GM21423 (cell line): Measurements from ENCODE around the gene TSPAN13.
"Not testable (repeated sequence)": the region's sequence is repeated elsewhere in the genome, so short reads cannot be mapped to it uniquely, and the experiment has no call there.

Experiments
- ATAC-seq: cut with Tn5 transposase; IDR thresholded peaks from one replicate; pipeline ENCODE4 v1.9.1; 2021; ENCODE audit warnings: mild to moderate bottlenecking, moderate library complexity; ENCODE audit not compliant: unreplicated experiment

Gene TSPAN13

DNA sequence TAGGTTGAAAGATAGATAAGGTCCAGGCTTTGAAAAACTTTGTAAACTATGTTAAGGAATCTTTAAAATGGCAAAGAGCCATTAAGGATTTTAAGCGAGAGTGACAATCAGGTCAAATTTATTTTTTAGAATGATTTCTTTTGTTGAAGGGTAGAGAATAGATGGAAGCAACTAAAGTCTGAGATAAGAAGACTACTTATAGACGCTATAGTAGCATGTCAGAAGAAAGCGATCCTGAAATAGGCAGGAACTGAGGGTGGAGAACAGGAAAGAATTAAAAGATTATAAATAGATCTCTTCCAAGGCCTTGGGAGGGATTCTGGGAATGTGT lies 13.0 kb upstream of the TSPAN13 start:
- no peak for ATAC-seq

DNA sequence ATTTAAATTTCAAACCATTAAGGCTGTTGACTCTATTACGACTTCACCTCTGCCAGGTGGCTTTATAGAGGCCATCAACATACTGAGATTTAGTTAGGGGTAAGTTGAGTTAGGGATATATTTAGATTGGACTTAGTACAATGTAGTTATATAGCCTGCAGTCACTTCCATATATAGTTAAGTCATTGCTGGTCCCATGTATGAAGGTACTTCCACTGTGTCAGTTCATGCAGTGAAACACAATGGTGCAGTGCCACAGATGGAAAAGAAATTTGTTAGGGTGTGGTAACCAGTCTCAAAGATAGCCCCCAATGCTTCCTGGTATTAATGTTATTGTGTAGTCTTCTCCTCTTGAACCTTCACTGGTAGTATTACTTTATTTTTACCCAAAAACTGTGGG lies 12.6 kb upstream of the TSPAN13 start:
- ATAC-seq: no peak

DNA sequence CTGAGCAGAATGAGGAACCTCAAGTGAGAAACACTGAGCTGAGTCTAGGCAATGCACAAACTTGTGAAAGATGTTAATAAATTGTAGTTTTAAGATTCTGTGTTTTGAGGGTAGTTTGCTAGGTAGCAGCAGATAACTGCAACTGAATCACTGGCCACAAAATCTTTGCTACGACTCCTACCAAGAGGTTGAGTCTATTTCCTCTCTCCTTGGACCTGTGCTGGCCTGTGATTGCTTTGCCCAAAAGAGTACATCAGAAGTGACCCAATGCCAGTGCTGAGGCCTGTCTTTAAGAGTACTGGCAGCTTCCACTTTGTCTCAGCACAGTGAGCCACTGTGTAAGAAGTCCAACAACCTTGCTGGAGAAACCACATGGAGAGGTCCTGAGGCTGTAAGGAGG lies 11.9 kb upstream of the TSPAN13 start:
- no peak for ATAC-seq

DNA sequence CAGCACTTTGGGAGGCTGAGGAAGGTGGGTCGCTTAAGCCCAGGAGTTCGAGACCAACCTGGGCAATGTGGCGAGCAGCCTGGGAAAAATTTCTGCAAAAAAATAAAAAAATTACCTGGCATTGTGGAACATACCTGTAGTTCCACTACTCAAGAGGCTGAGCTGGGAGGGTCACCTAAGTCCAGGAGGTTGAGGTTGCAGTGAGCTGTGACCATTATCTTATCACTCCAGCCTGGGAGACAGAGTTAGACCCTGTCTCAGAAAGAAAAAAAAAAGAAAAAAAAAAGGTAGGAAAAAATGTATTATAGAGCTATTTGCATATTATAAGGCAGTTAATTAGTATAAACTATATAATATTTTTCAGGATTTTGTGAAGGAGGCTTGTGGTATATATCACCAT lies 11.0 kb upstream of the TSPAN13 start:
- ATAC-seq: no peak

DNA sequence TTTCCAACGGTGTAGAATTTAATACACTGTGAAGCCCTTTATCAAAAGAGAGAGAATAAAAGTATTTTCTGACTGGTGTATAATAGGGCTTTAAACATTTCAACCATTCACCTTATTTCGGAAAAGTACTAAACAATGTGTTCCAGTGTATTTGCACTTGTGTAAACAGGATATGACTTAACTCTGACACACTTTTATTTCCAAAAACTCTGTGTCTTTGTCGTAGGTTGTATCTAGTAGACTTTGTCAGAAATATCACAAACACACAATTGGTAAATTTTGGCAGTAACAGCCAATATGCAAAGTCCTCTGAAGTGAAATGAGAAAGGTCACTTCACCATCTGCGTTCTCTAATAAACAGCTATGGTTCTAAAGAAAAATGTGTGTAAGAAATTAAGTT lies 10.3 kb upstream of the TSPAN13 start:
- ATAC-seq: no peak

DNA sequence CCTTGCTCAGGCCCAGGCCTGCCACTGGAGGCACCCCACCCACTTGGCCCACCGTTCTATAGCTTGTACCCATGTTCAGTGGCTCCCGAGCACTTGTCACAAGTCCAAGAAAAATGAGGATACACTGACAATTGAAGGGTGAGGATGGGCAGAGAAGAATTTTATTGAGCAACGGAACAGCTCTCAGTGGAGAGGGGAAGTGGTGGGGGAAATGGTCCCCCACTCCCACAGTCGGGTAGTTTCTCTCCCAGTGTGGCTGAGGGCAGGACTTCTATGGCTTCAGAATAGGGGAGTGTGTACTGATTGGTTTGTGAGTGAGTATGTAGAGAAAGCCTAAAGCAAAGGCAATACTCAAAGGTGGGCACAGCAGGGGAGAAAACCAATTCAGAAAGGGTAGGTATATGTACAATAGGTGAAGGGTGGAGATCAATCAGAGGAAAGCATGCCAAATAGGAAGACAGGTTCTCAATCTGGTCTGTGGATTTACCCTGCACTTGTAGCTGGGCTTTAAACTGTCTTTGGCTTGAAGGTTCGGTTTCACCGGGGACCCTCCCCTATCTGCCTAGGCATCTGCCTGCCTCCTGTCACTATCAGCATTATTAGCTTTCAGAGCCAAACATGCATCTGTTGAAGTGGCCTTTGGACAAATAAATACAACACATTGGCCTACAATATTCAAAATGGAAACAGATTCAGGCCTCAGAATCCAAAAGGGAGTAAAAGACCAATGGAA lies 8.9 kb upstream of the TSPAN13 start:
- no peak for ATAC-seq

DNA sequence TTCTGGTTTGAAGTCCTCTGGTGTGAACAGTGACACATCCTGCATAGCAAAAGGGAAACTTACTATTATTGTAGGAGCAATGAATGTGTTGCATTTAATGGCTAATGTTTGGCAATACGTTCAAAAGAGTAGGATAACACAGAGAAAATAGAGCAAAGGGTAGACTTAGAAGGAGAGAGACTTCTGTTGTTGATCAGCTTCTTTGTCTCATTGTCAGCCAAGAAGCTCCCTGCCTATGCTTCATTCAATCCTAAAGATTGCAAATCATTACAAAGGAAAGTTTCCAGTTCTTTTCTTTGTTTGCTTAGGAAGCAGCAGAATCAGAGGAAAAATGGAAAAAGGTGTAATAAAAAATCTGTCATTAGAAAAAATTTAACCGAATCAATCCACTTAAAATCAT lies 7.9 kb upstream of the TSPAN13 start:
- no peak for ATAC-seq

DNA sequence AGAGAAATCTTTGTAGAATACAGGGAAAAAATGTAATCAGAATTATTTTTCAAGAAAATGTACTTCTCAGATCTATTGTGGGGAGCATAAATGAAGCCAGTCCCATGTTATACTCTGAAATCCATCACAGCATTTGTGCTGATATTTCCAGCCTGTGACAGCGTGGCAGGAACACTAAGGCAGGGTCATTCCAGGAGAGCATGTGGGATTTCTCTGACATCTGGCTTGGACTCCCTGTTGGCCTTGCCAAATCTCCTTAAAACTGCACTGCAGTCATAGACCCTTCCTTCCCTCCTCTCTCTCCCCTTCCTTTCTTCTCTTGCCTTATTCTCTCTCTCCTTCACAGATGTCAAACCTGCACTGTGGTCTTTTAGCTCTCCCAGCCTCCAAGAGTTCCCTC lies 6.5 kb upstream of the TSPAN13 start:
- ATAC-seq: no peak

DNA sequence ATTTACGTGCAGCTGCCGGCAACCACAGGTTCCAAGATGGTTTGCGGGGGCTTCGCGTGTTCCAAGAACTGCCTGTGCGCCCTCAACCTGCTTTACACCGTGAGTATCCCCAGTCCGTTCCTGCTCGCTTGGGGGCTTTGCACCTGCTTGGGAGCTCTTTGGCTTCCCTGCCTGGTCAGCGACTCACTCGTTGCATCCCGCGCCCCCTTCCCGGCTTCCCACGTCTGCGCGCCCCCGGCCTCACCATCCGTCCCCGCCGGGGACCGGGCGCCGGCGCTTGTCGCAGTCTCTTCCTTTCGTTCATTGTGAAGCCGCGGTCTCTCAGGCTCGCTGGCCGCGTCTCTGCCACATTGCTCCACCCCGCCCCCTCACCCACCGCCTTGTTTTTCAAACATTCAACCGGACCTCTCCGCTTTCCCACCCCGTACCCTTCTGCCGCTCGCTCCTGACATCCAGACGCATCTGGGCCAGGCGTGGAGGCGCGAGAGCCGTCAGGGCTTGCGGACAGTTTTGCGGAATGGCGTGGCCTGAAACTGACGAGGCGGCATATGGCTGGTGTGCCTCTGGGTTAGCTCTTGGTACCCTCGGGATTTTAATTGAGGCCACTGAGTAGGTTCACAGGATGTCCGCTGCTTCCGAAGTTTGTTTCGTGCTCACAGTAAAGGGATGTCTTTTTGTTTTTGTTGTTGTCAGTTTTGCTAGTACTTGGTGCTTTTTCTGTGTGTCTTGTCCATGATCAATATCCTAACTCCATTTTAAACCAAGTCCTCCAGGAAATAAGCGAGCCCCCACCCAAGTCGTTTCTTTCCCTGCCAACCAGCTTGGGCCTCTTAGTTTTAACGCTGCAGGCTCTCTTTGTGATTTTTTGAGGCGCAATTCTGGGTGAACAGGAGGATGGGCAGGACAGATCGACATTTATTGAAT lies 639 bp downstream of the TSPAN13 start:
- no peak for ATAC-seq

DNA sequence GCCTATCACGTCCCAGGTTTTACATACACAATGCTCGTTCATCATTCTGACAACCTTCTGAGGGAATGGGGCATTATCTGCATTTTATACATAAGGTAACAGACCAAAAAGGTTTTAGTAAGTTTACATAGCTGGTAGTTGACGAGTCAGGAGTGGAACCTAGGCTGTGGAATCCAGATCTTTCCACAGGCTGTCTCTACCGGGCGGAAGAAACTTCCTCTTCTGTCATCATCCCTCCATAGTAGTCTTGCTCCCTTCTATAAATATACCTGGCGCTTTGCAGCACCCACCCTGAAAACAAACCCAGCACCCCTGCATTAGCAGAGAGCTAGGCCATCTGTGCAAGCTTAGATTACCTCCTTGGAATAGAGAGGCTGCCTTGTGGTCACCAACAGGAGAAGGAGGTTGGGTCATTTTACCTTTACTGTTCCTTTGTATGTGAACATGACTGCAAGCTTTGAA lies 1.3 kb downstream of the TSPAN13 start:
- ATAC-seq: no peak

DNA sequence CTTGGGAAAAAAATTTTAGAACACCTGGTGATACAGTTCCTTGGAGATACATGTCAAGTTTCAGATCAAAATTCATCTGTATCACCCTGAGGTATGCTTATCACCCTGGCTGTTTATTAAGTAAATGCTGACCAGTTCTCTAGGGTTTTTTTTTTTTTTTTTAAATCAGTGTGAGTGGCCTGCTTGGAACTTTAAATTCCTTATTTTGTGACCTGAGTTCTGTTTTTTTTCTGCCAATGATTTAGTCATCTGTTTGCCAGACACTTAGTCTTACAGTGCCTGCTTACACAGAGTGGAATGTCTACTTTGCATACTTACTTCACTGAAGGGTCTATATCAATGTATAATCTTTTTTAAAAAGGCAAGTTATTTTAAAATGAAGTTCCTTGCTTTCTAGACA lies 1.8 kb downstream of the TSPAN13 start:
- ATAC-seq: no peak

DNA sequence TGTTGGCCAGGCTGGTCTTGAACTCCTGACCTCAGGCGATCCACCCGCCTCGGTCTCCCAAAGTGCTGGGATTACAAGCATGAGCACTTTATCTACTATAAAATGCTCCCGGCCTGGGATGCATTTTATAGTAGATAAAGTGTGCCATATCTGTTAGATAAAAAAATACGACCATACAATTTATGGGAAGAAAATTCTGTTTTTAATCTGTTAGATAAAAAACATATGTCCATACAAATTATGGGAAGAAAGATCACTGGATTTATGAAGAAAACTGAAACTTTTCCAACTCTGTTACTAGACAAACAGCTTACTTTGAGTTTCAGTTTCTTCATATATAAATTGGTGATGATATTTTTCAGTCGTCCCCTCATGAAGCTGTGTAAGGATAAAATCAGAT lies 4.5 kb downstream of the TSPAN13 start:
- no peak for ATAC-seq

DNA sequence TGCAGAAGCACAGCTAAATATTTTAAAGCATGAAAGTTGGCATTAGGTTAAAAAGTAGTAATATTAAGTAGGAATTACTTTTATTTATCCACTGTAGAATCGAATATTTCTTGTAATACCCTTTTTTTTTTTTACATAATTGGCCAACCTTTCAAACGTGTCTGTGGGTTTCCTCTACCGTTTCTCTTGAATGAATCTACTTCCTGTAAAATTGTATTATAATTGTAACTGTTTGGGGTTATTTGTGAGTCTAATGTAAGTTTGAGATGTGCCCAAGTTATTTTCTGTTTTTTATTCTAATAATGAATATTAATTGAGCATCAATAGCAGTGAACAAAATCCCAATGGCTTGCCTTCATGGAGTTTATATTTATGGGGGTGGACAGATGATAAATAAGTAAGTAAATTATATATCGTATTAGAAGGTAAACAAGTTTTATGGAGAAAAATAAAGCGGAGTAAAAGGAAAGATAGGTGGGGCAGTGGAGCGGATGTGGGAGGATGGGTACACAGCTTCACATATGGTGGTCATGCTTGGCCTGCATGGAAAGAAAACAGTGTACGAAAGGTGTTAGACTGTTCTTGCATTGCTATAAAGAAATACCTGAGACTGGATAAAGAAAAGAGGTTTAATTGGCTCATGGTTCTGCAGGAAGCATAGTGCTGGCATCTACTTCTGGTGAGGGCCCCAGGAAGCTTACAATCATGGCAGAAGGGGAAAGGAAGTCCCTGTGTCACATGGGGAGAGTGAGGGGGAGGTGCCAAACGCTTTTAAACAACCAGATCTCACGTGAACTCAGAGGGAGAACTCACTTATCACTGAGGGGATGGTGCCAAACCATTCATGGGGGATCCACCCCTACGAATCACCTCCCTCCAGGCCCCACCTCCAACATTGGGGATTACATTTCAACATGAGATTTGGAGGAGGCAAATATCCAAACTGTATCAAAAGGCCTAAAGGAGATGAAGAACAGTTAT lies 5.4 kb downstream of the TSPAN13 start:
- ATAC-seq: no peak

DNA sequence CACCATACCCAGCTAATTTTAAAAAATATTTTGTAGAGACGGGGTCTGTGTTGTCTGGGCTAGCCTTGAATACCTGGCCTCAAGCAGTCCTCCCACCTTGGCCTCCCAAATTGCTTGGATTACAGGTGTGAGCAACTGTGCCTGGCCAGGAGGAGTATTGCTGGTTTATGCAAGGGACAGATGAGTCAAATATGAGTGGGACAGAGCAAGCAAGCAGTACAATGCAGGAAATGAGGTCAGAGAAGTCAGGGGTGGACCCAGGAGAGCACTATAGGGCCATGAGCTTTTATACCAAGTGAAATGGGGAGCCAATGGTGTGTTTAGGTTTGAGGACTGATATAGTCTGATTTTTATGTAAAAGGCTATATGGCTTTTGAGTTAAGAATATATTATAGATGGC lies 6.3 kb downstream of the TSPAN13 start:
- no peak for ATAC-seq

DNA sequence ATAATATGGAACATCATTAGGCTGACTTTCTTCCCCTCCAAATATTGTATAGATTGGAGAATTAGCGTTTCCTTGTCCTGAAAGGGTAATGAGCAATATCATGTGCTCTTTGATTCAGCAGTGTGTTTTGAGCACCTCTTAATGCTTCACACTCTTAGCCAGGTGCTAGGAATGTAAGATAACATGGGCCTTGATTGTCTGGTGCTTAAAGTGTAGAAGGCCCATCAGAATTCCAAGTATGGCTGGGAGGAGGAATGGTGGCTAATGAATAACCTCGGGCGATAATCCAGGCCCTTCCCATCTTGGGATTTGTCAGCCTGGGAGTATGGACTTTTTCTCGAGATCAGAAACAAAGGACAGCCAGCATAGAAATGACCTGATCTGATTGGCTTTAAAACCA lies 8.6 kb downstream of the TSPAN13 start:
- no peak for ATAC-seq

DNA sequence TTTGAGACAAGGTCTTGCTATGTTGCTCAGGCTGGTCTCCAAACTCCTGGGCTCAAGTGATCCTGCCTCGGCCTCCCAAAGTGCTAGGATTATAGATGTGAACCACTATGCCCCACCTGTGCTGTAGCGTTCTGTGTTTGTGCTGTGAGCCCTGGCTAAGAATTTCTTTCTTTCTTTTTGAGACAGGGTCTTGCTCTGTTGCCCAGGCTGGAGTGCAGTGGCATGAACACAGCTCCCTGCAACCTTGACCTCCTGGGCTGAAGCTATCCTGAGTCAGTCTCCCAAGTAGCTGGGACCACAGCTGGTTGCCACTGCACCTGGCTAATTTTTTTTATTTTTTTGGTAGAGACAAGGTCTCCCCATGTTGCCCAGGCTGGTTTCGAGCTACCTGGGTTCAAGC lies 11.4 kb downstream of the TSPAN13 start:
- no peak for ATAC-seq

DNA sequence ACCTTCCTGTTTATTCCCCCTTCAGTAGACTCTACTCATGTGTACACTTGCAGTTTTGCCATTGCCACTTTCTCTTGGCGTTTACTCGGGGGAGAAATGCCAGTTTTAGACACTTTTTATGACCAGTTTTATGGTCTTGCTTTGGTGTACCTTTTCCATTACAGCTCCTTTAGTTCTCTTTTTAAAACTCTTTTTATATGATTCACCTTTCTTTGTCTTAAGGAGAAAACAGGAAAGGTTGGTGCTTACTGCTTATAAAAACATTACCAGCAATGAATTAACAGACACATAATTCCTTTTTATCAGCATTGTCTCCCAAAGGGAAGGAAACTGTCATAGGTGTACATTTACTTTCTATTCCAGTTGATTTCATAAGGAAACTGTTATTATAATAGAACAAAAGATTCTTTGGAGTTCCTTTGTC lies 11.9 kb downstream of the TSPAN13 start:
- ATAC-seq: no peak

DNA sequence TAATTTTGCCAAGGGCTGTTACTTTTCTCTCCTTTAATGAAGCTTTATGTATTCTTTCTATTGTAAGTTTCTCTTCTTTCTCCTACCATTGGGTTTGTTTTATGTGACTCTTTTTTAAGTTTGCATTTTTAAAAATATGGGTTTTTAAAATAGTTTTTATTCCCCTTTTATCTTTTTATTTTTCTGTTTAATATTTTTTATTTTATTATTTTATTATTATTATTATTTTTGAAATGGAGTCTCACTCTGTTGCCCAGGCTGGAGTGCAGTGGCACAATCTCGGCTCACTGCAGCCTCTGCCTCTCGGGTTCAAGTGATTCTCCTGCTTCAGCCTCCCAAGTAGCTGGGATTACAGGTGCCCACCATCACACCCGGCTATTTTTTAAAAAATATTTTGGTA lies 16.4 kb downstream of the TSPAN13 start:
- ATAC-seq: not testable (repeated sequence)

DNA sequence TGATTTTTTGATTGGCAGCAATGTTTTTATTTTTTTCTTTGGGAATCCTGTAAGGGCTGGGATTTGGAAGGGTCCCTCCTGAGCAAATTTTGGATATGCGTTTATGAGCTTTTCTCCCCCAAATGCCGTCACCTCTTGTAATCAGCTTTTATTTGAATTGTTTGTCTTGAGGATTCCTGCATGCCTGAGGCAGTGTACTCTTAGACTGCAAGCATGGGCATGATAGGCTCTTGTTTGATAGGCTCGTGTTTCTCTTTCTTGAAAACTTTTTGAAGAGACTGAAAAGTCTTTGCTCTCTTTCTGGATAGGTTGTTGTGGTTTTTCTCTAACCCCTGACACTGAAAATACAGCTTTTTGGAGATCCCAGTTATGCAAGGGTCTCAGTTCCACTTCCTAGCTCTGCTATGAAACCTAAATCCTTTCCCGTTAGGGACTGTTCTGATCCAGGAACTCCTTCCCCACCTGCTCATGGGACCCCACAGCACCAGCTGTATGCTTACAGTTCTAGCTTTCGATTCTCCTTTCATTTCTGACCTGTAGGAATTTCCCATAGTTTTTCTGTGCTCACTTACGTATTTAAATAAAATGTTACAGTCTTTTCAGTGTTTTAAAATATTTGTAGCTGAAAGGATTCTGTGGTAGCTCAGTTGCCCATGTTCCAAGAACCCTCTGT lies 17.2 kb downstream of the TSPAN13 start:
- no peak for ATAC-seq

DNA sequence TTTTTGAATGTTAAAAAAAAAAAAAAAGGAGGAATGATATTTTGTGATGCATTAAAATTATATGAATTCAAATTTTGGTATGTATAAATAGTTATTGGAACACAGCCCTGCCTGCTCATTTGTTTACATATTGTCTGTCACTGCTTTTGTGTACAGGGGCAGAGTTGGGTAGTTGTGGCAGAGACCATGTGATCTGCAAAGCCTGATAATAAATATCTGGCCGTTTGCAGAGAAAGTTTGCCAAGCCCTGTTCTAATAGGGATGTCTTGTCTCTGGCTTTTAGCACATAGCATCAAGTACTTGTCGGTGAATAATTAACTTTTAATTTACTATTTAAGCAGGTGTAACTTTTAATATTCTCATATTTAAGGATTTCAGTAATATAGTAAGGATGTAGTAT lies 19.8 kb downstream of the TSPAN13 start:
- ATAC-seq: no peak

DNA sequence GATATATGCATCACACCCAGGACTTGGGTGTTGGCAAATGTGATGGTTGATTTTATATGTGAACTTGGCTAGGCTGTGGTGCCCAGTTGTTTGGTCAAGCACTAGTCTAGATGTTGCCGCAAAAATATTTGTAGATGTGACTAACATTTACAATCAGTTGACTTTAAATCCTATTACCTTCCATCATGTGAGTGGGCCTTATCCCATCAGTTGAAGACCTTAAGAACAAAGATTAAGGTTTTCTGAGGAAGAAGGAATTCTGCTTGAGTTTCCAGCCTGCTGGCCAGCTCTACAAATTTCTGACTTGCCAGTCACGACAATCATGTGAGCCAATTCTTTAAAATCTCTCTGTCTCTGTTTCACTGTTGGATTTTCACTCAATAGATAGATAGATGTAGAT lies 20.3 kb downstream of the TSPAN13 start:
- no peak for ATAC-seq
